Lower leg skin (tissue), 3 donors: ENCODE measurements around the gene ISG15.

Experiments
- POLR2A ChIP-seq, 2 donors: fragments of 450-650 bp; IDR thresholded peaks; one replicate each; pipeline ENCODE4 v1.6.1; 2016 to 2017; ENCODE audit warnings: antibody characterized with exemption in 2 of 2, mild to moderate bottlenecking in 1 of 2, moderate library complexity in 1 of 2
- TF ChIP-seq, protein P1 (sequence below), 3 donors: fragments of 450-650 bp; IDR thresholded peaks; one replicate each; pipeline ENCODE4 v1.5.1; 2016; ENCODE audit warnings: antibody characterized with exemption in 3 of 3, mild to moderate bottlenecking in 3 of 3, moderate library complexity in 2 of 3

DNA sequence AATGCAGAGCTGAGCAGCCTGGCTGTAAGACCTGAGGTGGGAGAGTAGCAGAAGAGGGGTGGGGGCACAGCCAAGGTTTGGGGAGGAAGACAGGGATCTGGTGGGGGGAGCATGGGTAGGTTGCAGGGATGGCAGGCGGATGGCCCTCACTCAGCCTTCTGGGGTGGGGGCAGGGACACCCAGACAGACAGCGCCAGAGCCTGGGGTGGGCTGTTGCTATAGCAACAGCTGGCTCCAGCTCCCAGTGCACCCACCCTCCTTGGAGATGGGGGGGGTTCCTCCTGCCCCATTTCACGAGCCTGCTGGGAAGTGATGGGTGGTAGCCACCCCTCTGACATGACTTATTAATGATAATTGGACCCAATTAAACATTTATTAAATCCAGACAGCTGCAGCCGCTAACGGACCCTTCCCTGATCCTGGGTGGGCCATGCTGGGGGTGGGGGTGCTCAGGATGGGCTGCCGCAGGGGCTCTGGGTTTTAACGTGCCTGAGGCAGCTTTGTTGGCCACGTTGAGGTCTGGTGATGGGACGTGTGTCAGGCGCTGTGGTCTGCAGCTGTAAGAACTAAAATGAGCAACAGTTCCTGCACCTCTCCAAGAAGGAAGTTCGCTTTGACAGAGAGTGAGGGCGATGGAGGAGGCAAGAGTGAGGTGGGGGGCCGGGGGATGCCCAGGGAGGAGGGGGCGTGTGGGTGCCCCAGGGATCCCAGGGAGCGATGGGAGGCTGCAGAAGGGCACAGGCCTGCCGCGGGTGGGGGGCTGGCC is 26.0 kb downstream of the ISG15 start:
- TF ChIP-seq, protein P1, sequence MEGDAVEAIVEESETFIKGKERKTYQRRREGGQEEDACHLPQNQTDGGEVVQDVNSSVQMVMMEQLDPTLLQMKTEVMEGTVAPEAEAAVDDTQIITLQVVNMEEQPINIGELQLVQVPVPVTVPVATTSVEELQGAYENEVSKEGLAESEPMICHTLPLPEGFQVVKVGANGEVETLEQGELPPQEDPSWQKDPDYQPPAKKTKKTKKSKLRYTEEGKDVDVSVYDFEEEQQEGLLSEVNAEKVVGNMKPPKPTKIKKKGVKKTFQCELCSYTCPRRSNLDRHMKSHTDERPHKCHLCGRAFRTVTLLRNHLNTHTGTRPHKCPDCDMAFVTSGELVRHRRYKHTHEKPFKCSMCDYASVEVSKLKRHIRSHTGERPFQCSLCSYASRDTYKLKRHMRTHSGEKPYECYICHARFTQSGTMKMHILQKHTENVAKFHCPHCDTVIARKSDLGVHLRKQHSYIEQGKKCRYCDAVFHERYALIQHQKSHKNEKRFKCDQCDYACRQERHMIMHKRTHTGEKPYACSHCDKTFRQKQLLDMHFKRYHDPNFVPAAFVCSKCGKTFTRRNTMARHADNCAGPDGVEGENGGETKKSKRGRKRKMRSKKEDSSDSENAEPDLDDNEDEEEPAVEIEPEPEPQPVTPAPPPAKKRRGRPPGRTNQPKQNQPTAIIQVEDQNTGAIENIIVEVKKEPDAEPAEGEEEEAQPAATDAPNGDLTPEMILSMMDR (IDR thresholded peaks at IDR 0.05): no peak
- TF ChIP-seq POLR2A (IDR thresholded peaks at IDR 0.05): no peak
